Measurements from ENCODE around the gene GALNT13. TPM values are rescaled to one million over a fixed set of nuclear protein-coding genes. Genes with fewer than 3 reads are reported as not detected.

Gene GALNT13
- polyA plus RNA-seq, 2 of the 4 experiments (the other 2 are of a cell fraction) = 12.1 to 15.6 TPM

- Histone ChIP-seq H3K4me3 (no peak overlapping the region), H3K4me2 (no peak overlapping the region), H3K9me3 (no peaks in the 10 kb centered on the region), H3K27ac (no peak overlapping the region), H3K4me1 (no peaks in the 10 kb centered on the region)
- DNase-seq (ENCODE audit: low read depth in 1 of 2, low spot score in 1 of 2) (no peak), FAIRE-seq (no peak), ATAC-seq (no peak)
- ChIA-PET CTCF (no interaction called here), POLR2A (no interaction called here)
- 85% methylated on average over 2 of the region's 2 CpGs for WGBS (ENCODE audit: missing lambda C conversion rate)
- TF ChIP-seq TP53 (CRISPR knock-in tag; IDR thresholded peaks at IDR 0.05) = no peak
- no peak for TF ChIP-seq GATA3 (IDR thresholded peaks at IDR 0.05; ENCODE audit: borderline replicate concordance)
- no peak for TF ChIP-seq EP300 (IDR thresholded peaks at IDR 0.05)
- TF ChIP-seq BCL3 (IDR thresholded peaks at IDR 0.05) = no peak
- no peak for TF ChIP-seq POLR2AphosphoS2 (conservative IDR thresholded peaks at IDR 0.05; ENCODE audit: low read length)
- TF ChIP-seq, protein P1, sequence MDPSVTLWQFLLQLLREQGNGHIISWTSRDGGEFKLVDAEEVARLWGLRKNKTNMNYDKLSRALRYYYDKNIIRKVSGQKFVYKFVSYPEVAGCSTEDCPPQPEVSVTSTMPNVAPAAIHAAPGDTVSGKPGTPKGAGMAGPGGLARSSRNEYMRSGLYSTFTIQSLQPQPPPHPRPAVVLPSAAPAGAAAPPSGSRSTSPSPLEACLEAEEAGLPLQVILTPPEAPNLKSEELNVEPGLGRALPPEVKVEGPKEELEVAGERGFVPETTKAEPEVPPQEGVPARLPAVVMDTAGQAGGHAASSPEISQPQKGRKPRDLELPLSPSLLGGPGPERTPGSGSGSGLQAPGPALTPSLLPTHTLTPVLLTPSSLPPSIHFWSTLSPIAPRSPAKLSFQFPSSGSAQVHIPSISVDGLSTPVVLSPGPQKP (IDR thresholded peaks at IDR 0.05; ENCODE audit: low read depth, low read length) = no peak
Measured at GRCh38 chr2:154173164-154173563, 301.4 kb downstream of the GALNT13 start.

GRCh38 chr2:154173919-154174318, 302.2 kb downstream of the GALNT13 start:
- FAIRE-seq = no peak
- H3K4me3 ChIP-seq = no peak overlapping the region
- H3K27ac ChIP-seq = no peak overlapping the region
- ChIA-PET CTCF (no interaction called here), POLR2A (no interaction called here)
- no peak for TF ChIP-seq EHMT2 (IDR thresholded peaks at IDR 0.05; ENCODE audit: low read depth)
- peak; percentile 85 for TF ChIP-seq MAFK (IDR thresholded peaks at IDR 0.05; ENCODE audit: partially characterized antibody)
- DNase-seq (ENCODE audit: low read depth in 1 of 2, low spot score in 1 of 2) = no peak
- H3K4me1 ChIP-seq = no peaks in the 10 kb centered on the region
- no peaks in the 10 kb centered on the region for H3K9me3 ChIP-seq
- H3K4me2 ChIP-seq = no peak overlapping the region
- 95% methylated on average over 3 of the region's 3 CpGs for WGBS (ENCODE audit: missing lambda C conversion rate)
- ATAC-seq = no peak

- DNase-seq (ENCODE audit: low read depth in 1 of 2, low spot score in 1 of 2) (no peak), ATAC-seq (no peak), FAIRE-seq (no peak)
- H3K9me3 ChIP-seq = peaks cover 17% of the 10 kb centered on the region
- no peak overlapping the region for H3K4me3 ChIP-seq
- H3K4me1 ChIP-seq = no peaks in the 10 kb centered on the region
- POLR2A ChIA-PET = no interaction called here
- 93% methylated on average over 5 of the region's 5 CpGs for WGBS (ENCODE audit: missing lambda C conversion rate)
- TF ChIP-seq SMC3 (IDR thresholded peaks at IDR 0.05) (no peak), RAD21 (conservative IDR thresholded peaks at IDR 0.05 in 1 of 2, IDR thresholded peaks at IDR 0.05 in 1 of 2) (no peak), FOSB (CRISPR knock-in tag; IDR thresholded peaks at IDR 0.05) (no peak), CBX2 (IDR thresholded peaks at IDR 0.05; ENCODE audit: borderline replicate concordance, low read depth) (no peak), RCOR1 (IDR thresholded peaks at IDR 0.05; ENCODE audit: low read depth, low read length) (no peak), SREBF2 (IDR thresholded peaks at IDR 0.05) (no peak), NFE2L2 (conservative IDR thresholded peaks at IDR 0.05; ENCODE audit: low read length) (no peak), ZFP36 (IDR thresholded peaks at IDR 0.05; ENCODE audit: borderline replicate concordance, partially characterized antibody) (no peak)
- TF ChIP-seq, protein P2, sequence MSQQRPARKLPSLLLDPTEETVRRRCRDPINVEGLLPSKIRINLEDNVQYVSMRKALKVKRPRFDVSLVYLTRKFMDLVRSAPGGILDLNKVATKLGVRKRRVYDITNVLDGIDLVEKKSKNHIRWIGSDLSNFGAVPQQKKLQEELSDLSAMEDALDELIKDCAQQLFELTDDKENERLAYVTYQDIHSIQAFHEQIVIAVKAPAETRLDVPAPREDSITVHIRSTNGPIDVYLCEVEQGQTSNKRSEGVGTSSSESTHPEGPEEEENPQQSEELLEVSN (IDR thresholded peaks at IDR 0.05; ENCODE audit: borderline replicate concordance, low read depth) = no peak
- no peak overlapping the region for H3K27ac ChIP-seq
- no peak overlapping the region for H3K4me2 ChIP-seq
- CTCF ChIA-PET = interaction anchor here (1.2 kb wide), 1 partner anchor 310 kb away, joined by 3 read pairs; no protein-coding TSS in a partner anchor
Measured at GRCh38 chr2:154182008-154182407, 310.3 kb downstream of the GALNT13 start.

- TF ChIP-seq, protein P3, sequence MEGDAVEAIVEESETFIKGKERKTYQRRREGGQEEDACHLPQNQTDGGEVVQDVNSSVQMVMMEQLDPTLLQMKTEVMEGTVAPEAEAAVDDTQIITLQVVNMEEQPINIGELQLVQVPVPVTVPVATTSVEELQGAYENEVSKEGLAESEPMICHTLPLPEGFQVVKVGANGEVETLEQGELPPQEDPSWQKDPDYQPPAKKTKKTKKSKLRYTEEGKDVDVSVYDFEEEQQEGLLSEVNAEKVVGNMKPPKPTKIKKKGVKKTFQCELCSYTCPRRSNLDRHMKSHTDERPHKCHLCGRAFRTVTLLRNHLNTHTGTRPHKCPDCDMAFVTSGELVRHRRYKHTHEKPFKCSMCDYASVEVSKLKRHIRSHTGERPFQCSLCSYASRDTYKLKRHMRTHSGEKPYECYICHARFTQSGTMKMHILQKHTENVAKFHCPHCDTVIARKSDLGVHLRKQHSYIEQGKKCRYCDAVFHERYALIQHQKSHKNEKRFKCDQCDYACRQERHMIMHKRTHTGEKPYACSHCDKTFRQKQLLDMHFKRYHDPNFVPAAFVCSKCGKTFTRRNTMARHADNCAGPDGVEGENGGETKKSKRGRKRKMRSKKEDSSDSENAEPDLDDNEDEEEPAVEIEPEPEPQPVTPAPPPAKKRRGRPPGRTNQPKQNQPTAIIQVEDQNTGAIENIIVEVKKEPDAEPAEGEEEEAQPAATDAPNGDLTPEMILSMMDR (IDR thresholded peaks at IDR 0.05) = no peak
- TF ChIP-seq JUN (IDR thresholded peaks at IDR 0.05) = no peak
- TF ChIP-seq JUNB (IDR thresholded peaks at IDR 0.05) = no peak
- TF ChIP-seq CHD4 (IDR thresholded peaks at IDR 0.05; ENCODE audit: borderline replicate concordance) = no peak
- TF ChIP-seq, protein P4, sequence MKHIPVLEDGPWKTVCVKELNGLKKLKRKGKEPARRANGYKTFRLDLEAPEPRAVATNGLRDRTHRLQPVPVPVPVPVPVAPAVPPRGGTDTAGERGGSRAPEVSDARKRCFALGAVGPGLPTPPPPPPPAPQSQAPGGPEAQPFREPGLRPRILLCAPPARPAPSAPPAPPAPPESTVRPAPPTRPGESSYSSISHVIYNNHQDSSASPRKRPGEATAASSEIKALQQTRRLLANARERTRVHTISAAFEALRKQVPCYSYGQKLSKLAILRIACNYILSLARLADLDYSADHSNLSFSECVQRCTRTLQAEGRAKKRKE (CRISPR knock-in tag; IDR thresholded peaks at IDR 0.05; ENCODE audit: low read depth) = no peak
- POLR2A ChIA-PET = no interaction called here
- ATAC-seq (no peak), DNase-seq (ENCODE audit: low read depth in 1 of 2, low spot score in 1 of 2) (no peak), FAIRE-seq (no peak)
- Histone ChIP-seq H3K4me3 (no peak overlapping the region), H3K27ac (no peak overlapping the region), H3K4me2 (no peak overlapping the region), H3K9me3 (peaks cover 17% of the 10 kb centered on the region), H3K4me1 (peaks cover 5% of the 10 kb centered on the region)
- WGBS (ENCODE audit: missing lambda C conversion rate) = 79% methylated on average over 2 of the region's 2 CpGs
- CTCF ChIA-PET = no interaction called here
Measured at GRCh38 chr2:154187948-154188347, 316.2 kb downstream of the GALNT13 start.
